GM12892 (cell line): ENCODE results near the gene BRSK2.

Experiments
- POLR2A ChIP-seq: IDR thresholded peaks from 2 replicates; pipeline ENCODE4 v1.6.1; 2011; ENCODE audit warnings: low read depth, low read length, control low read depth
- POLR2AphosphoS5 ChIP-seq: IDR thresholded peaks from 2 replicates; pipeline ENCODE4 v1.6.1; 2011; ENCODE audit warnings: low read depth, low read length, control low read depth
- TAF1 ChIP-seq: IDR thresholded peaks from 2 replicates; pipeline ENCODE4 v1.6.1; 2011; ENCODE audit warnings: low read depth, mild to moderate bottlenecking, control low read depth, low read length, borderline replicate concordance

DNA sequence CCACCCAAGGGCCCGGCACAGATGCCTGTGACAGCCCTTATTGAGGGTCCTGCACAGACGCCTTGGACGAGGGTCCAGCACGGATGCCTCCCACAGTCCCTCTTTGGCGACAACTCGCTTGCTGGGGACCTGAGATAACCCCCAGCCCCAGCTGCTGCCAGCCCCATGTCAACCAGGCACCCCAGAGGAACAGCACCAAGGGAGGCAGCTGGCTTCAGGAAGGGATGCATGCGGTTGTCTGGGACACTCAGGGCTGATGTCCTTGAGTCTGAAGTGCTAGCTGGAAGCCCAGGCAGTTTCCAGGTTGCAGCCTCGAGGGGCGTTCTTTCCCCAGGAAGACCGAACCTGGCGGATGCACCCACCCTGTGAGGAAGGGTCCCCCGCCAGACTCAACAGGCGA, 63.0 kb downstream of the BRSK2 start:
- TF ChIP-seq POLR2A (no peak), TAF1 (no peak), POLR2AphosphoS5 (no peak)
